Endometrial microvascular endothelial cells (primary cell): Measurements from ENCODE around the gene DRC3. TPM values are rescaled to one million over a fixed set of nuclear protein-coding genes. Genes with fewer than 3 reads are reported as not detected.

ENCODE experiments used
- in situ Hi-C: cut with HindIII; loops from 2 replicates; pipeline ENCODE4 v1.10.0; 2017; ENCODE audit warnings: low sequenced_read_pairs, low pct_unique_long_range_greater_than_20kb; ENCODE audit errors: inconsistent ontology term
- total RNA-seq: library from RNA; depleted of rRNA; stranded (reverse); fragments of >200 nt; gene quantifications from one replicate; pipeline ENCODE4 v1.2.3, GENCODE V29; 2015; ENCODE audit errors: inconsistent ontology term

Gene DRC3
- total RNA-seq, 1 donor from 2014 or later: 6.5 TPM

DNA sequence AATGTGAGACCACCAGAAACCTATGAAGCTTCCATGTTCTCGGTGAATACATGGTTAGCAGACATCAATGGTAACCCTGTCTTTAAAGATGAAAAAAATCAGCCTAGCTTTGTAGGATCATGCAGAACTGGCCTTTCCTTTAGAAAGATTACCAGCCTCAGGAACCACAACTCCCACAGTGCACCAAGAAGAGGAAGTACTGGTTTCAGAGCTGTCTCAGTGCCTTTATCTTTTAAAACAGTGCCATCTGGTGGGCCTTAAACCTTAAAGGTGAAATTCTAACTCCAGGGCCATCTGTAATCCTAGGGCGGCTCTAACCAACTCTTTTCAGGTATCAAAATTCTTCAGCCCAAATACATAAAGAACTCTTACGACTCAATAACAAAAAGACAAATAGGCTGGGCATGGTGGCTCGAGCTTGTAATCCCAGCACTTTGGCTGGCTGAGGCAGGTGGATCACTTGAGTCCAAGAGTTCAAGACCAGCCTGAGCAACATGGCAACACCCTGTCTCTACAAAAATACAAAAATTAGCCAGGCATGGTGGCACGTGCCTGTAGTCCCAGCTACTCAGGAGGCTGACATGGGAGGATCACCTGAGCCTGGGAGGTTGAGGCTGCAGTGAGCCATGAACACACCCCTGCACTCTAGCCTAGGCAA, 60.9 kb downstream of the DRC3 start:
- in situ Hi-C loops: loop anchor here (25.0 kb wide), 1 partner anchor 146 kb away; no protein-coding TSS in a partner anchor

DNA sequence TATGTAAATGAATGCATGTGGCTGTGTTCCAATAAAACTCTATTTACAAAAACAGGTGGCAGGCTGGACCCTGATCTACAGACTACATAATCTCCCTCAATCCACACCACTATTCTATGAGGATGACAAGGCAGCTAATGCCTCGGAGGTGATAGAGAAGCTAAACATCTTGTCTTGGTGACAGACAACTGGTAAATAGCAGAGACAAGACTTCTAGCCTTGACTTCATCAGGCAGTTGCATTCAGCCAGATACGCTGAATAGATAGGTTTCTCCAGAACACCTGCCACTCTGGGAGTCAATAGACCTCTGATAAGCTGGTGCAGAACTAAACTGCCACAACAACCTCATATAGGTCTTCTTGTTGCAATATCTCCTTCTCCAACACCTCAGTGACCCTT, 63.0 kb downstream of the DRC3 start:
- in situ Hi-C loops: loop anchor here (25.0 kb wide), 1 partner anchor 148 kb away; no protein-coding TSS in a partner anchor

DNA sequence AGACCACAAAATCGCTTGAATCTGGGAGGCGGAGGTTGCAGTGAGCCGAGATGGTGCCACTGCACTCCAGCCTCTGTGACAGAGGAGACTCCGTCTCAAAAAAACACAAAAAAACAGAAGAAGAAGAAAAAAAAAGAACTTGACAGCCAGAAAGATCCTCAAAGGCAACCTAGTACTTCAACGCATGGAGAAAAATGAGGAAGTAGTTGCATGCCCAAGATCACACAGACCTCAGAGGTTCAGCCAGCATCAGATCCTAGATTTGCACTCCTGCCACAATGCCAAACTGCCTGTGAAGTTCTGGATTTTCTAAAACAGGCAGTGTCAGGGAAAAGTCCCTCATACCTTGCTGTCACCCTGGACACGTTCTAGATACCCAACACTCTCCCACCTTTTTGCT, 64.8 kb downstream of the DRC3 start:
- in situ Hi-C loops: loop anchor here (25.0 kb wide), 1 partner anchor 150 kb away; no protein-coding TSS in a partner anchor

DNA sequence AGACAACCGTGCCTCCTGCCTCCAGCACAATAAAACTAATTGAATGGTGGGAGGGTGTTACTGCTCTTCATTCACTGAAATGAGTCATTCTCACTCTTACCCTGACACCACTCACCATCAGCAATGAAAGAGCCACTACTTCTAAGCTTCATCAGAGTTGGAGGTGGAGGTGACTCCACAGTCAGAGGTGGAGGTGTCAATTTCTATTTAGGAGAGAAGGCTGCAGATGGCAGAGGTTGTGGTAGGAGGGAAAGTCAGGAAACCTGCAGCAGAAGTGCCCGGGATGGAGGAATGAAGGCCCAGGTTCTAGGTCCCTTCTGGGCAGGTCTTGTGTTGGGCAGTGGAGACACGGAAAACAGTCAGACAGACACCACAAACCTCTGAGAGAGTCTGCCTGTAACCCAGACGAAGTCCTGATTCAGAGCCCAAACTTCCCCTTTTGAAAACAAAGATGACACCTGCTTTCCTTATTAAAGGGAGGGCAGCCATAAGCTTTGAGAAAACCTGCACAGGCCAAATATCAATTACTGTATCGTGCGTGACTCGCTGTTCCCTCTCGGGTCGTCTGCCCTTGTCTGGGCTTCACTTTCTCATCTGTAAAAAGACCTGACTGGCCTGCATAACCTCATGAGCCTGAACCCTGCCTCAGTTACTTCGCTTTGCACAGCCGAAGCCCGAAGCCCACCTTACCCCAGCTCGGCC, 65.6 kb downstream of the DRC3 start:
- in situ Hi-C loops: loop anchor here (25.0 kb wide), 1 partner anchor 151 kb away; no protein-coding TSS in a partner anchor

DNA sequence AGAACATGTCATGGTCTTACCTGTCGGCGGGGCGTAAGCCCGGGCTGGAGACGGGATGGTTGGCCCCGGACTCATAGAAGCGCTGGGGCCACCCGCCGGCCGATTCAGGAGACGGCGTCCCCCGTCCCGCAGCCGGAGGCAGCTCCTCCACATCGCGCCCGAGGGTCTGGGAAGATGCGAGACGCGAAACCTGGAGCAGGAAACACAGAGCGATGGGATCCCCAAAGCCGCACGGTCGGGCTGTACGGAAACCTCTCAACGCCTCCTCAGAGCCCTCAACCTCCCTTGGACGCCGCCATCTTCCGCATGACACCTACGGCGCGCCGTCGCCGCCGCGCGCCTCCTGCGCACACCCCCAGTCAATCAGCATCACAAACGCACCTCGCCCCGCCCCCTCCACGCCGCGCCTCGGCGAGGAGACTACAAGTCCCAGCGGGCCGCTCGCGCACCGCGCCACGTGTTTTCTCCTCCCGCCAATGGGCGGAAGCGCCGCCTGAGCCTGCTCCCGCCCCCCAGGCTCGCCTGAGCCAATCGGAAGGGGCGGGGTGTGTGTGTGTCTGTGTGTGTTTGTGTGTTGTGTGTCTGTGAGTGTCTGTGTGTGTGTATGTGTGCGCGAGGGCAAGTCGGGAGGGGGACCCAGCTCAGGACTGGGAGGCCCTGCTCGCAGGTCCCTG, 66.3 kb downstream of the DRC3 start, which contains the start of the genes ATPAF2 and GID4:
TSS of gene ATPAF2 (minus strand) at position 308 of the 674 bp plus-strand sequence. CDS start at position 153, 155 bp downstream.
TSS of gene GID4 (plus strand) at position 548 of the 674 bp plus-strand sequence. CDS start at position 605, 57 bp downstream.
- in situ Hi-C loops: loop anchor here (25.0 kb wide), 1 partner anchor 152 kb away; no protein-coding TSS in a partner anchor

DNA sequence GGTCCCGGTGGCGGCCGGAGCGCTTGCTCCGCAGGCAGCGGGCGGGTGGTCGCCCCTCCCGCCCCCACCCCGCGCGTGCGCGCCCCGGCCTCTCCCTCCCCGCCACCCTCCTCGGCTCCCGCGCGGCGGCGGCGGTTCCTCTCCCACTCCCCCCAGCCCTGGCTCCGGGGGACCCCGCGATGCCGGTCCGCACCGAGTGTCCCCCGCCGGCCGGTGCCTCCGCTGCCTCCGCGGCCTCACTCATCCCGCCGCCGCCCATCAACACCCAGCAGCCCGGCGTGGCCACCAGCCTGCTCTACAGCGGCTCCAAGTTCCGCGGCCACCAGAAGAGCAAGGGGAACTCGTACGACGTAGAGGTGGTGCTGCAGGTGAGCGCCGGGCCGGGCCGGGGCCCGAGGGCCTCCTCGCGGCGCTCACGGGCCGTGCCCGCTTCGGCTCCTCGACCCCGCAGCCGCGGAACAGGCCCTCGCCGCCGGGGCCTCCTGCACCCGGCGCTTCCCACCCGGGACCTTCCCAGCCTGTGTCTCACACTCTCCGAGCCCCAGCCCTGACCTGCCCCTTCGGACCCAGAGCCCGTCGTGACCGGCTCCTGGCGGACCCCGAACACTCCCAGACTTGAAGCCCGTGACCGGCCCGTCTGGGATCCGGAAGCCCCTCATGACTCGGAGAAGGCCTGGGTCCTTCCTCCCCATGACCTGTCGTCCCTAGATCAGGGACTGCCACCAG, 67.0 kb downstream of the DRC3 start:
- in situ Hi-C loops: loop anchor here (25.0 kb wide), 1 partner anchor 152 kb away; no protein-coding TSS in a partner anchor

DNA sequence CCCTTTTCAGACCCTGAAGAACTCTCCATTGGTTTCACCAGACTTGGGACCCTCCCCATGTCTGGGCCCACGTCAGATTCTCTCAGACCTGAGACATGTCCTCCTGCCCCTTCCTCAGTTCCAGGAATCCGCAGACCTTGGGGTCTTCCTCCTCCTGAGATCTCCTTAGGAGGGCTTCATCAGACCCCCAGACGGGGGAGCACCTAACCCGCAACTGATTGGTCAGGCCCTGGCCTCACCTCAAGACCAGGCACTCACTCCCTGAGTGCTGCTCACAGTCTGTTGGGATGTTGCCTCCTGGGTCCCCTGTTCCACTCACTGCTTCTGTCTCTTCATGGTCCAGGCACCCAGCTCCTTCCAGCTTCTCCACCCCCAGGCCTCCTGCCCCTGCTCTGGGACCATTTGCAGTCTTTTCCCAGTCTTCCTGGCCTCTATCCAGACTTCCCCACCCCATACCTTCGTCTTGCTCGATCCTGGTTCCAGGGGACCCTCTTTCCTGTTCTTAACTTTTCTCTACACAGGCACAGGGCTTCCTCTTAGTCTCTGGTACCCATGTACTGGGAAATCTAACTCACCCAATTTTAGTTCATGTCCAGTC, 67.7 kb downstream of the DRC3 start:
- in situ Hi-C loops: loop anchor here (25.0 kb wide), 1 partner anchor 153 kb away; no protein-coding TSS in a partner anchor

DNA sequence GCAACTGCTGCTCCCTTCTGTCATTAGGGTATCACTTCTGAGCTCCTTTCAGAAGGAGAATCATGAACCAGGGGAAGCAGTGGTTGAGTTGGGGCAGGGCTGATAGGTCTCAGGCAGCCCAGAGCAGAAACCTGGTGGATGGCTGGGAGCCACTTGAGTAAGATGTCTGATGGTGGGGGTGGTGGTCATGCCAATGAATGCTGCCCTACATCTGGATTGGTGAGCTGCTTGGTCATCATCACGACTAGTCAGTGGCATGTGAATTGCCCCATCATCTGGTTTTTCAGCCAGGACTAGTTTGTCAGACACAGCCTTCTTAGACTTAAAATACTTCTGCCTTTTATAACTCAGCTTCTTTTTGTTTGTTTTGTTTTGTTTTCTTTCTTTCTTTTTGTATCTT, 69.1 kb downstream of the DRC3 start:
- in situ Hi-C loops: loop anchor here (25.0 kb wide), 1 partner anchor 154 kb away; no protein-coding TSS in a partner anchor

DNA sequence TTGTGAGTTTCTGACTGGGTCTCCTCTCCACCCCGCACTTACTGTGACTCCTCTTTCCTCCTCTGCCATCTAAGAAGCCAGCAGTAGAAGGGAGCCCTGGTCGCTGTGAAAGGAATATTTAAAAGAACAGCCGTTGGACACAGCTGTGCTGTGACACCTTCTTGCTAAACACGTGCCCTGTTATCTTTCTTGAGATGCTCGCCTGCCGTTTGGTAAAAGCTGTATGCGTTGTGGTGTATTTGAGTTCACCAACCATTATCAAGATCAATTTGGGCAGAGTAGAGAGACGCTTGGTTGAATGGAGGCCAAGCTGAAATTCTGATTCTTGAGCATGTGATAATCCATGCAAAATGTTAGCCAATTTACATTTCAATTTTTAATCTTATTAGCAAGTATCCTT, 70.3 kb downstream of the DRC3 start:
- in situ Hi-C loops: loop anchor here (25.0 kb wide), 1 partner anchor 156 kb away; no protein-coding TSS in a partner anchor

DNA sequence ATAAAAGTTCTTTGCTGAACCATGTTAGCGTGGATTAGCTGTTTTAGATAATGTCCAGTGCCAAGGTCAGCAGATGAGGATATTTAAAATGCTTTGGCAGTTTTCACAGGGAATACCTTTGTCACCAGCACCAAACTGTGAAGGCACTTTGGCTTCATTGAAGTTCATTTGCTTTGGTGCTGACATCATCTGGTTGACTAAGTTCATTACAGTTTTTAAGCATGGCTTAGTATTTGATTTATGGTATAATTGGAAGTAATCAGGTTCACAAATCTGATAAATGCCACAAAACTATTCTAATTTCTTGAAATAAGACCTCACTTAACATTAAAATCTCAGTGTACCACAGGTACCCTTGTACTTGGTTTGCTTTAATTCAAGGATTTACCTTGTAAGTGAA, 70.8 kb downstream of the DRC3 start:
- in situ Hi-C loops: loop anchor here (25.0 kb wide), 1 partner anchor 156 kb away; no protein-coding TSS in a partner anchor

DNA sequence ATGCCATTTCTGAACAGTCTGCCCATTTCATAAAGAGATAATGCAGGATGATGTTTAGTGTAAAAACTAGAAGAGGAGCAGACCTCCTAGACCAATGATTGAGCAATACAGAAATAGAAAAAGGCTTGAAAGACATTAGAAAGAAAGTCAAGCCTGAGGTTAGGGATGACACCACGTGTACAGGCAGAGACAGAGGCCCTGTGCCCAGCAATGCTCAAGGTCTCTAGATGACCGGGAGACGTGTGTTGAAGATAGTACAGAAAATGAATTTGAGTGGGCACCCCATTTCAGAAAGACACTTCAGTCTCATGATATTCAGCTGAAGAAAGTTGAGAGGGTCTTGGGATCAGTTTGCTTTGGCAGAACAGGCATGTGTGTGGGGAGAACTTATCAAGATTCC, 71.9 kb downstream of the DRC3 start:
- in situ Hi-C loops: loop anchor here (25.0 kb wide), 1 partner anchor 157 kb away; no protein-coding TSS in a partner anchor

DNA sequence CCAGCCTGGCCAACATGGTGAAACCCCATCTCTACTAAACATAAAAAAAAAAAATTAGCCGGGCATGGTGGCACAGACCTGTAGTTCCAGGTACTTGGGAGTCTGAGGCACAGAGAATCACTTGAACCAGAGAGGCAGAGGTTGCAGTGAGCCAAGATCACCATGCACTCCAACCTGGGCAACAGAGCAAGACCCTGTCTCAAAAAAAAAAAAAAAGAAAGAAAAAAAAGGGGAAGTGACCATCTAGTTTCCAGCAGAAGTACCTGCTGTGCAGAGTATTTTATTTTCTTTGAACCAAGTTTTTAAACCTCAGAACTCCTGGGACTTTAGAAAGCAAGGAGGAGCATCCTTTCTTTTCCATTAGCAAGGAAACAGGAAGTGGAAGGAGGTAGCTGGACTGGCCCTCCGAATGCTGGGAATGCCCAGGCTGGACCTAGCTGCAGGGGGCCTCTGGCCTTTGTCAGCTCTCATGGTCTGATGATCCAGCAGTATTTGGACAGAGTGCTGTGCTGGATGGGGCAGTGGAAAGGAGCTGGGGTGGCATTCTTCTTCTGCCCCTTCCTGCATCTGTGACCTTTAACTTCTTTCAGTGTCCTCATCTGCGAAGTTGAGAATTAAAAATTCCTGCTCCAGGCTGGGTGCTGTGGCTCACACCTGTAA, 73.2 kb downstream of the DRC3 start:
- in situ Hi-C loops: loop anchor here (25.0 kb wide), 1 partner anchor 159 kb away; no protein-coding TSS in a partner anchor

DNA sequence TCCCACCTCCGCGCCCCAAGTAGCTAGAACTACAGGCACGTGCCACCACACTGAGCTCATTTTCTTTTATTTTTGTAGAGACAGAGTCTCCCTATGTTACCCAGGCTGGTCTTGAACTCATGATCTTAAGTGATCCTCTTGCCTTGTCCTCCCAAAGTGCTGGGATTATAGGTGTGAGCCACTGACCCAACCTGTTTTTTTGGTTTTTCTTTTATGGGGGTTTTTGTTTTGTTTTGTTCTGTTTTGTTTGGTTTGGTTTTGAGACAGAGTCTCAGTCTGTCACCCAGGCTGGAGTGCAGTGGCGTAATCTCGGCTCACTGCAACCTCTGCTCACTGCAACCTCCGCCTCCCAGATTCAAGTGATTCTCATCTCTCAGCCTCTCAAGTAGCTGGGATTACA, 82.9 kb downstream of the DRC3 start:
- in situ Hi-C loops: no loop called here

DNA sequence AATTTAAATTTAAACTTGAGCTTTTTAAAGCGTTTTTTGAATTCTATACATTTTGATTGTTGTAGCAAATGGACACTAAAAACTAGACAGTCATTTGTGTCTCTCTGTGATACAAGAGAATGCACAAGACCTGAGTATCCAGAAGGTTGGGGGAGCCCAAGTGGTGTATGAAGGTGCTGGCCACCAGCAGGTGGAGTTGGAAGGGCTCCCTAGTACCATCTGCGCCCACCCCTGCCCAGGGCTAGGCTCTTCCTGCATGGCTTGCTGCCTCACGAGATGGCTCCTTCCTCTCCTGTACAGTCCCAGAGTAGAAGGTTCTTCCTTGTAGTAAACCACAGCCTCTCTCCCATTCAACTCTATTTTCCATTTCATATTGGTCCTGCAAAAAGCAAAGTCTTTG, 83.6 kb downstream of the DRC3 start:
- in situ Hi-C loops: no loop called here

DNA sequence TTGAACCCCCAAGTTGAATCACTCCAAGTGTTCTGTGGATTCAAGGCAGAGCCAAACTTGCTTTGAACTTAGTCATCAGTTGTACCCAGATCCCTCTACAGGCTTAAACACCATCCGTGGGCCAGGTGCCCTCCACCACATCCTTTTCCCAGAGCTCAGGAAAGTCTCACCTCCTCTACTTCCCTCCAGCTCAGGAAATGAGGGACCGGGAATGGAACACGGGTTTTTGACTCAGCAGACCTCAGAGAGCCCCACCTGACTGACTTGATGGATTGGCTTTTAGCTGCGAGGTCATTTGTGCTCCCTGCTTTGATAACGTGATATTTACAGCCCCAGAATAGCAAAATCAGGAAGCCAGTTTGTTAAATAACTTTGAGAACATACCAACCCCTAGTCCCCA, 86.6 kb downstream of the DRC3 start:
- in situ Hi-C loops: no loop called here

DNA sequence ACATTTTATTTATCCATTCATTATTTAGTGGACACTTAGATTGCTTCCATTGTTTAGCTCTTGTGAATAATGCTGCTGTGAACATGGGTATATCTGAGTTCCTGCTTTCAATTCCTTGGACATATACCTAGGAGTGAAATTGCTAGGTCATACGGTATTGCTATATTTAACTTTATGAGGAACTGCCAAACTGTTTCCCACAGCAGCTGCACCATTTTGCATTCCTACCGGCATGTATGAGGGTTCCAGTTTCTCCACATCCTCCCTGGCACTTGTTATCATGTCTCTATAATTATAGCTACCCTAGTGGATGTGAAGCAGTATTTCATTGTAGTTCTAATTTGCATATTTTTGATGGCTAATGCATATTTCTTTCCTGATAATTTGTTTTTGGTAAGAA, 91.4 kb downstream of the DRC3 start:
- in situ Hi-C loops: no loop called here

DNA sequence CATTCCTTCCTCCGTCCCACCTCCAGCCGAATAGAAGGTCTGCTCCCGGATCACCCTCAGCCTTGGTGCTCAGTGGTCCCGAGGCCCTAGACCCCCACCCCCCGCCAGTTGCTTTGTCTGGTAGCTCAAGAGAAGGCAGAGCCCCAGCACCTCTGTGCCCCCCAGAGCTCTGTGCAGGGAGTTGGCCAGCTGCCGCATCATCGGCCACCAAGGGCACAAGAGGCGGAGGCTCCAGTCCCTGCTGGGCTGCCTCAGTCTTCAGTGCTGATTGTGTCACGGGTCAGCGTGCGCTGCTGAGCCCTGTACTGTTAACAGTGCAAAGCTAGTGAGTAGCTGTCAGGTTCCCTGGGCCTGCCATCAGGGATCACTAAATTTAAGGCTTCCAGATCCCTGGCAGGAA, 92.9 kb downstream of the DRC3 start:
- in situ Hi-C loops: no loop called here
